Adrenal gland (tissue), 5 donors: ENCODE data around the gene CD7.

Experiments
- CTCF ChIP-seq, 6 experiments: fragments of 450-650 bp in 4 of 6; fragments of 200-600 bp in 2 of 6; sonication (generic) in 1 of 6; IDR thresholded peaks; 1 replicate in 5 of 6; 2 replicates in 1 of 6; pipeline versions ENCODE4 v1.5.1 to v1.8.0; 2016 to 2021; ENCODE audit warnings: antibody characterized with exemption in 6 of 6, mild to moderate bottlenecking in 2 of 6, moderate library complexity in 1 of 6
- POLR2A ChIP-seq, 2 donors: fragments of 450-650 bp; IDR thresholded peaks; one replicate each; pipeline ENCODE4 v1.6.1; 2017; ENCODE audit warnings: antibody characterized with exemption in 2 of 2, mild to moderate bottlenecking in 2 of 2, moderate library complexity in 1 of 2
- donor health status: DM: no; HTN: no; CAD: no.

DNA sequence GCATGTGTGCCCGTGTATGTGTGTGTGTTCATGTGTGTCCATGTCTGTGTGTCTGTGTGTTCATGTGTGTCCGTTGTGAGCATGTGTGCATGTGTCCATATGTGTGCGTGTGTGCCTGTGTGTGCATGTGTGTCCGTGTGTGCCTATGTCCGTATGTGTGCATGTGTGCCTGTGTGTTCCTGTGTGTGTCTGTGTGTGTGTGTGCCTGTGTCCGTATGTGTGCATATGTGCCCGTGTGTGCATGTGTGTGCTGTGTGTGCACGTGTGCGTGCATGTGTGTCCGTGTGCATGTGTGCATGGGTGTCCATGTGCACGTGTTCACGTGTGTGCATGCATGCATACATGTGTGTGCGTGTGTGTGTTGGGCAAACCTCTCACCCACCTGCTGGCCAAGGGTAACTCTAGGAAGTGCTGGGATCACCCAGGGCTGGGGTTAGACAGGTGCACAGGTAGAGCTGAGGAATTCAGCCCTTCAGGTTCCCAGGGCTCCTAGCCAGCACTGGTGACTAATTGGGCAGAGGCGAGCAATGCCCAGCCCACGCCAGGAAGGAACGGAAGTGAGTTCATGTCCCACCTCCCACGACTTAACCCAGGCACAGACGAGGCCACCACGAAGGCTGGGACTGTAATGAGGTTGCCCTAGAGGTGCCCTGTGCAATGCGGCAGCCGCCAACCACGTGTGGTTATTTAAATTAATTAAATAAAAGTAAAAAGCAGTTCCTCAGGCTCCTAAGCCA lies 35.7 kb downstream of the CD7 start:
- TF ChIP-seq CTCF (IDR thresholded peaks at IDR 0.05) (no peak), POLR2A (IDR thresholded peaks at IDR 0.05) (no peak)
